Mesenchymal stem cell (in vitro differentiated cells and primary cell): Measurements from ENCODE around the gene NR1I3.

ENCODE experiments used
- DNase-seq: peaks from one replicate; pipeline ENCODE4 v3.0.0-alpha.2; 2013
- H2AFZ ChIP-seq: one replicate; pipeline ENCODE4 v1.6.1; 2013; ENCODE audit warnings: low read depth, mild to moderate bottlenecking, control low read depth, inconsistent platforms, low read length, moderate library complexity
- H2AK5ac ChIP-seq: 2 replicates; pipeline ENCODE4 v1.6.1; 2013; ENCODE audit warnings: low read length, moderate library complexity, mild to moderate bottlenecking, inconsistent platforms; ENCODE audit not compliant: severe bottlenecking
- H2BK120ac ChIP-seq: one replicate; pipeline ENCODE4 v1.6.1; 2013; ENCODE audit warnings: low read depth, mild to moderate bottlenecking, inconsistent platforms, low read length, moderate library complexity
- H2BK12ac ChIP-seq, 2 experiments: one replicate each; pipeline ENCODE4 v1.6.1; 2013; ENCODE audit warnings: inconsistent platforms in 2 of 2, low read length in 2 of 2, mild to moderate bottlenecking in 2 of 2, moderate library complexity in 2 of 2, control low read depth in 1 of 2
- H2BK15ac ChIP-seq: one replicate; pipeline ENCODE4 v1.6.1; 2013; ENCODE audit warnings: mild to moderate bottlenecking, low read depth, inconsistent platforms; ENCODE audit not compliant: poor library complexity, severe bottlenecking
- H2BK5ac ChIP-seq: 2 replicates; pipeline ENCODE4 v1.6.1; 2013; ENCODE audit warnings: low read depth, mild to moderate bottlenecking, low read length, control low read depth, inconsistent platforms; ENCODE audit not compliant: poor library complexity, severe bottlenecking
- H3K14ac ChIP-seq, 2 experiments: one replicate each; pipeline ENCODE4 v1.6.1; 2013; ENCODE audit warnings: inconsistent platforms in 2 of 2, low read length in 2 of 2, control low read depth in 1 of 2, mild to moderate bottlenecking in 1 of 2, moderate library complexity in 1 of 2
- H3K18ac ChIP-seq, 2 experiments: one replicate each; pipeline ENCODE4 v1.6.1; 2013; ENCODE audit warnings: inconsistent platforms in 2 of 2, low read length in 2 of 2, control low read depth in 1 of 2, low read depth in 1 of 2, mild to moderate bottlenecking in 1 of 2
- H3K23ac ChIP-seq, 2 experiments: one replicate each; pipeline ENCODE4 v1.6.1; 2013; ENCODE audit warnings: inconsistent platforms in 2 of 2, low read length in 2 of 2, mild to moderate bottlenecking in 2 of 2, moderate library complexity in 2 of 2, control low read depth in 1 of 2
- H3K27ac ChIP-seq: 2 replicates; pipeline ENCODE4 v1.5.1; 2013; ENCODE audit warnings: mild to moderate bottlenecking, moderate library complexity, low read length, control low read depth, inconsistent platforms; ENCODE audit not compliant: poor library complexity, severe bottlenecking
- H3K27me3 ChIP-seq, 2 experiments: 2 replicates each; pipeline versions ENCODE4 v1.6.1 to v1.7.0; 2013; ENCODE audit warnings: low read length in 2 of 2, mild to moderate bottlenecking in 2 of 2, moderate library complexity in 2 of 2, control low read depth in 1 of 2, inconsistent platforms in 1 of 2; ENCODE audit not compliant: control insufficient read depth in 1 of 2, insufficient read depth in 1 of 2
- H3K36me3 ChIP-seq, 2 experiments: 2 replicates each; pipeline versions ENCODE4 v1.6.1 to v1.7.0; 2013; ENCODE audit warnings: low read length in 2 of 2, control low read depth in 1 of 2, inconsistent platforms in 1 of 2, low read depth in 1 of 2, mild to moderate bottlenecking in 1 of 2; ENCODE audit not compliant: insufficient read depth in 2 of 2, control insufficient read depth in 1 of 2
- H3K4ac ChIP-seq, 2 experiments: one replicate each; pipeline ENCODE4 v1.6.1; 2013; ENCODE audit warnings: inconsistent platforms in 2 of 2, low read length in 2 of 2, mild to moderate bottlenecking in 2 of 2, moderate library complexity in 2 of 2, control low read depth in 1 of 2, low read depth in 1 of 2
- H3K4me1 ChIP-seq: 2 replicates; pipeline ENCODE4 v1.6.1; 2013; ENCODE audit warnings: low read depth, low read length, control low read depth; ENCODE audit not compliant: control insufficient read depth, insufficient read depth
- H3K4me2 ChIP-seq: 2 replicates; pipeline ENCODE4 v1.6.1; 2013; ENCODE audit warnings: low read length, mild to moderate bottlenecking, inconsistent platforms; ENCODE audit not compliant: poor library complexity, severe bottlenecking
- H3K4me3 ChIP-seq, 2 experiments: 2 replicates each; pipeline versions ENCODE4 v1.5.1 to v1.7.0; 2013; ENCODE audit warnings: low read length in 2 of 2, mild to moderate bottlenecking in 2 of 2, control low read depth in 1 of 2, low read depth in 1 of 2; ENCODE audit not compliant: insufficient read depth in 1 of 2
- H3K79me1 ChIP-seq: replicated peaks from 2 replicates; pipeline ENCODE4 v1.6.1; 2013; ENCODE audit warnings: mild to moderate bottlenecking, control low read depth, low read length, inconsistent platforms; ENCODE audit not compliant: poor library complexity, severe bottlenecking
- H3K9ac ChIP-seq: 2 replicates; pipeline ENCODE4 v1.7.0; 2013; ENCODE audit warnings: mild to moderate bottlenecking, low read length, moderate library complexity
- H3K9me3 ChIP-seq: 2 replicates; pipeline ENCODE4 v1.7.0; 2013; ENCODE audit warnings: mild to moderate bottlenecking, low read length; ENCODE audit not compliant: control insufficient read depth
- H4K8ac ChIP-seq: one replicate; pipeline ENCODE4 v1.6.1; 2013; ENCODE audit warnings: inconsistent platforms, mild to moderate bottlenecking, low read length, moderate library complexity
- H4K91ac ChIP-seq: one replicate; pipeline ENCODE4 v1.6.1; 2013; ENCODE audit warnings: mild to moderate bottlenecking, low read length, inconsistent platforms
- WGBS: methylation state at CpG from one replicate; pipeline ENCODE4 v1.1.7; 2013; ENCODE audit warnings: mixed read lengths; 5-methylcytosine and 5-hydroxymethylcytosine counted together

Gene NR1I3

DNA sequence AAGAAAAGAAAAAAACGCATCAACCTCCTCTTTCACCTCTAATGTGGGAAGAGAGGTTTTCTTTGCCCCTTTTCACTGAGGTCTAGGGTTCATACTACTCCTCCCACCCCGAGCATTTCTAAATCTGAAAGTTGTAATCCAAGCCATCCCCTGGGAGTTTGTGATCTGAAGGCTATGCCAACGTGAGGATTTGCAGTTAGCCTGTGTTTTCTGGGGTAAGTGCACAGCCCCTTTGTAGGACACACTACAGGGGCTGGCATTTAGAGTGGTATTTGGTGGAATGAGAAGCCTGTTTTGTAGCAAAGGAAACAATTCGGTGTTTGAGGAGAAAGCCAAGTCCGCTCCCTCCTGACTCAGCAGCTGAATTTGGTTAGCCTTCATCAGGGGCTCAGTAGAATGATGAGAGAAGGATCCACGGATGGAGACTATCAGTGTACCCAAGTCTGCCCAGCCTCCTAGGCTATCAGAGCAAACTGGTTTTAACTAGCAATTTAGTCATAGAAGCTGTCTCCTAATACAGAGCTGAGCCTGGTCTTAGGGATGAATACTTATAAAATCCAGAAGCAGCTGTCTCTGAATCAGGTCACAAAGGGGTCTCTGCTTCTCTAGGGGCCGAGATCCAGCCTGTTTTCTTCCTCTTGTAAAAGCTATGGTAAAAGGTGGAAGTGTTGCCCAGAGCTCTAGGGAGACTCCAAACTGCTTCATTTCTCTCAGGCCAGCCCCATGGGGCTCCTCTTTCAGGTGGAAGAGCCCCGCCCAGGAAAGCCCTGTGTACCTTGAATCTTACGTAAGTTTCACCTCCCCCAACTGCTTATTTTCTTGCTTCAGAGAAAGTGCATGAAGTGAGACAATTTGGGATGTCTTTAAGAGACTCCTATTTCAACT is 22.6 kb upstream of the NR1I3 start:
- Histone ChIP-seq H3K27ac (no peak overlapping the region), H4K91ac (no peak overlapping the region), H2BK12ac (no peak overlapping the region), H3K36me3 (no peaks in the 10 kb centered on the region), H3K9ac (no peak overlapping the region), H3K4me2 (no peak overlapping the region), H4K8ac (no peak overlapping the region), H3K14ac (no peak overlapping the region), H2BK15ac (no peak overlapping the region), H2AFZ (no peak overlapping the region), H3K27me3 (peaks cover 48 to 61% of the 10 kb centered on the region in 2 experiments), H3K4ac (no peak overlapping the region), H3K4me1 (peaks cover 8% of the 10 kb centered on the region), H2BK120ac (no peak overlapping the region), H3K4me3 (no peak overlapping the region), H3K18ac (no peak overlapping the region), H2AK5ac (no peak overlapping the region), H3K9me3 (peaks cover 22% of the 10 kb centered on the region), H3K23ac (peak overlapping the region in 1 of 2 experiments; percentile 59), H3K79me1 (no peaks in the 10 kb centered on the region), H2BK5ac (no peak overlapping the region)
- DNase-seq: no peak
- WGBS: 43% methylated on average over 7 of the region's 9 CpGs

- Histone ChIP-seq H3K79me1 (no peaks in the 10 kb centered on the region), H4K8ac (no peak overlapping the region), H3K27ac (no peak overlapping the region), H3K23ac (no peak overlapping the region), H3K4me1 (peaks cover 8% of the 10 kb centered on the region), H3K27me3 (peaks cover 48 to 54% of the 10 kb centered on the region in 2 experiments), H3K18ac (no peak overlapping the region), H3K4ac (no peak overlapping the region), H2BK15ac (no peak overlapping the region), H3K36me3 (no peaks in the 10 kb centered on the region), H3K4me3 (no peak overlapping the region), H3K14ac (no peak overlapping the region), H2BK5ac (no peak overlapping the region), H2AK5ac (no peak overlapping the region), H3K9me3 (peaks cover 23% of the 10 kb centered on the region), H3K9ac (no peak overlapping the region), H2AFZ (no peak overlapping the region), H2BK120ac (no peak overlapping the region), H4K91ac (no peak overlapping the region), H2BK12ac (no peak overlapping the region), H3K4me2 (no peak overlapping the region)
- no CpG with 5 or more reads among the region's 1 CpG for WGBS
- no peak for DNase-seq
Measured at GRCh38 chr1:161259765-161260164, 21.8 kb upstream of the NR1I3 start.

DNA sequence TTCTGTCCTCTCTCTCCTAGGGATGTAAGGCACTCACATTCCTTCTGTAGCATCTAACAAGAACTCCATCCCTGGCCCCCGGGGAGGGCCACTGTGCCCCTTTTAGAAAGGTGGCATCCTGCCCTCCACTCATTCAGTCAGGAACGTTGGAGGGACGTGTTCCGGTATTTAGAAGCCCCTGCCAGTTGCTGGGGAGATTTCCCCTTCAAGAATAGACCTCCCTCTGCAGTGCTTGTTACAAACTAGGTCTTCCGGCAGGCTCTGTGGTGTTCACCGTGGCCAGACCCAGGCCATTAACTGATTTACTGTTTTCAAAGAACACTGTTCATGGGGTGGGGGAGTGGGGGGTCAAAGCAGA is 21.3 kb upstream of the NR1I3 start:
- no peak overlapping the region for H2AFZ ChIP-seq
- H3K4me3 ChIP-seq: no peak overlapping the region
- no peak overlapping the region for H3K14ac ChIP-seq
- H2BK12ac ChIP-seq: no peak overlapping the region
- no peak overlapping the region for H3K23ac ChIP-seq
- no peak overlapping the region for H3K27ac ChIP-seq
- 50% methylated on average over 6 of the region's 6 CpGs for WGBS
- H3K18ac ChIP-seq: no peak overlapping the region
- no peak overlapping the region for H2BK15ac ChIP-seq
- H3K4me2 ChIP-seq: no peak overlapping the region
- H2BK5ac ChIP-seq: no peak overlapping the region
- H3K79me1 ChIP-seq: no peaks in the 10 kb centered on the region
- H3K27me3 ChIP-seq: peaks cover 48 to 52% of the 10 kb centered on the region in 2 experiments
- no peak overlapping the region for H2BK120ac ChIP-seq
- no peak overlapping the region for H4K8ac ChIP-seq
- no peak overlapping the region for H4K91ac ChIP-seq
- no peaks in the 10 kb centered on the region for H3K36me3 ChIP-seq
- H3K4me1 ChIP-seq: peaks cover 8% of the 10 kb centered on the region
- peaks cover 23% of the 10 kb centered on the region for H3K9me3 ChIP-seq
- no peak for DNase-seq
- no peak overlapping the region for H2AK5ac ChIP-seq
- no peak overlapping the region for H3K4ac ChIP-seq
- no peak overlapping the region for H3K9ac ChIP-seq

- H3K4me2 ChIP-seq: peak within 1 kb of the TSS; percentile 89
- no peak within 1 kb of the TSS for H3K9ac ChIP-seq
- H2BK12ac ChIP-seq: peak within 1 kb of the TSS in 1 of 2 experiments; percentile 48
- 6% methylated on average over 57 of the region's 62 CpGs for WGBS
- no peak within 1 kb of the TSS for H3K27ac ChIP-seq
- H3K27me3 ChIP-seq: peaks cover 48 to 52% of the 10 kb centered on the region in 2 experiments
- H4K8ac ChIP-seq: no peak within 1 kb of the TSS
- H3K23ac ChIP-seq: peak within 1 kb of the TSS in 1 of 2 experiments; percentile 69
- peak within 1 kb of the TSS; percentile 53 to 66 for H3K4me3 ChIP-seq
- H2AFZ ChIP-seq: peak within 1 kb of the TSS; percentile 76
- no peak within 1 kb of the TSS for H2BK120ac ChIP-seq
- H3K18ac ChIP-seq: no peak within 1 kb of the TSS
- H2AK5ac ChIP-seq: no peak within 1 kb of the TSS
- H2BK5ac ChIP-seq: no peak within 1 kb of the TSS
- H3K79me1 ChIP-seq: no peaks in the 10 kb centered on the region
- no peak within 1 kb of the TSS for H4K91ac ChIP-seq
- no peak within 1 kb of the TSS for H2BK15ac ChIP-seq
- H3K9me3 ChIP-seq: peaks cover 23% of the 10 kb centered on the region
- H3K4me1 ChIP-seq: peaks cover 8% of the 10 kb centered on the region
- H3K14ac ChIP-seq: peak within 1 kb of the TSS in 1 of 2 experiments; percentile 76
- DNase-seq: peak; percentile 45
- H3K36me3 ChIP-seq: no peaks in the 10 kb centered on the region
- no peak within 1 kb of the TSS for H3K4ac ChIP-seq
Measured at GRCh38 chr1:161258439-161259344, 20.7 kb upstream of the NR1I3 start, which contains the start of gene PCP4L1. PCP4L1 (plus strand) TSS chr1:161258745; CDS start chr1:161258975, 230 bp downstream.
